HepG2 (cell line): Measurements from ENCODE around the gene SNX13. TPM values are rescaled to one million over a fixed set of nuclear protein-coding genes. Genes with fewer than 3 reads are reported as not detected.

ENCODE experiments used
- ATAC-seq: fragments of 200-7000 bp; cut with Tn5 transposase; 3 replicates; pipeline ENCODE4 v1.9.1; 2020; ENCODE audit warnings: mild to moderate bottlenecking, moderate library complexity
- BruUV-seq: library from RNA; stranded (reverse); fragments of 400-500 nt; replicated peaks from 2 replicates; lab custom pipeline; 2021; lab: Mats Ljungman, UMichigan
- CTCF ChIA-PET: fragments of 300-600 bp; formaldehyde crosslinking; extraction: SDS; loops from one replicate; lab custom pipeline; 2021; ENCODE audit warnings: low total read pairs, inconsistent platforms, low intra/inter-chr PET ratio; lab: Yijun Ruan, JAX
- POLR2A ChIA-PET: fragments of 350-600 bp; sonication (Branson Sonifier 250); formaldehyde crosslinking; loops from one replicate; lab custom pipeline; 2020; ENCODE audit warnings: antibody characterized with exemption, inconsistent platforms; lab: Yijun Ruan, JAX
- DNase-seq: peaks from one replicate; pipeline ENCODE4 v3.0.0-alpha.2; 2015; ENCODE audit warnings: low spot score
- FAIRE-seq: peaks from 3 replicates; lab custom pipeline; 2011; peaks lifted over from hg19 to GRCh38; lab: Jason Lieb, UNC
- H2AFZ ChIP-seq: one replicate; pipeline ENCODE4 v1.6.1; 2011; ENCODE audit warnings: low read length, inconsistent platforms
- H3K27ac ChIP-seq: fragments of 300-600 bp; 3 replicates; pipeline ENCODE4 v1.8.0; 2011; ENCODE audit warnings: mixed run types, mild to moderate bottlenecking, mixed read lengths, low read length, inconsistent platforms; ENCODE audit not compliant: insufficient read depth; ENCODE audit errors: extremely low read length
- H3K27me3 ChIP-seq, 2 experiments: fragments of 200-600 bp in 1 of 2; 2 replicates in 1 of 2; 3 replicates in 1 of 2; pipeline versions ENCODE4 v1.6.0 to v1.8.0; 2011; ENCODE audit warnings: low read length in 2 of 2, mild to moderate bottlenecking in 2 of 2, moderate library complexity in 2 of 2, inconsistent platforms in 1 of 2; ENCODE audit not compliant: insufficient read depth in 2 of 2, control insufficient read depth in 1 of 2
- H3K36me3 ChIP-seq, 2 experiments: fragments of 200-600 bp in 1 of 2; replicated peaks in 1 of 2; 2 replicates in 1 of 2; 3 replicates in 1 of 2; pipeline versions ENCODE4 v1.5.1 to v1.8.0; 2011; ENCODE audit warnings: low read length in 2 of 2, inconsistent platforms in 1 of 2; ENCODE audit not compliant: insufficient read depth in 2 of 2, control insufficient read depth in 1 of 2
- H3K4me1 ChIP-seq: 2 replicates; pipeline ENCODE4 v1.5.1; 2012; ENCODE audit warnings: low read length, inconsistent platforms; ENCODE audit not compliant: insufficient read depth
- H3K4me2 ChIP-seq: 2 replicates; pipeline ENCODE4 v1.6.0; 2011; ENCODE audit warnings: low read depth, low read length, inconsistent platforms
- H3K4me3 ChIP-seq, 3 experiments: fragments of 200-600 bp in 1 of 3; sonication (generic), shearing (Covaris generic) in 1 of 3; replicated peaks in 1 of 3; 2 replicates each; pipeline ENCODE4 v1.5.1; 2011 to 2016; ENCODE audit warnings: low read length in 3 of 3, inconsistent platforms in 2 of 3, low read depth in 2 of 3, mild to moderate bottlenecking in 2 of 3, control low read depth in 1 of 3, mixed read lengths in 1 of 3; ENCODE audit not compliant: insufficient read depth in 1 of 3
- H3K79me2 ChIP-seq: one replicate; pipeline ENCODE4 v1.6.1; 2011; ENCODE audit warnings: low read length, inconsistent platforms; ENCODE audit not compliant: insufficient read depth
- H3K9ac ChIP-seq: 2 replicates; pipeline ENCODE4 v1.6.0; 2011; ENCODE audit warnings: mild to moderate bottlenecking, low read depth, low read length, inconsistent platforms; ENCODE audit not compliant: insufficient read depth
- H3K9me3 ChIP-seq: 2 replicates; pipeline ENCODE4 v1.5.1; 2012; ENCODE audit warnings: mild to moderate bottlenecking, low read length
- H4K20me1 ChIP-seq: 2 replicates; pipeline ENCODE4 v1.6.0; 2011; ENCODE audit warnings: inconsistent platforms, mild to moderate bottlenecking, low read length, moderate library complexity; ENCODE audit not compliant: insufficient read depth
- ARNTL ChIP-seq: sonication (generic); formaldehyde crosslinking; IDR thresholded peaks from 2 replicates; pipeline ENCODE4 v1.4.0; 2020; ENCODE audit warnings: mild to moderate bottlenecking, missing genetic modification reagents
- ATF7 ChIP-seq, 2 experiments: fragments of 450-650 bp in 1 of 2; sonication (generic) in 1 of 2; formaldehyde crosslinking in 1 of 2; IDR thresholded peaks; 2 replicates each; pipeline versions ENCODE4 v1.4.0 to v1.6.1; 2016 to 2020; ENCODE audit warnings: antibody characterized with exemption in 1 of 2, mild to moderate bottlenecking in 1 of 2, missing genetic modification reagents in 1 of 2
- CREB3 ChIP-seq: sonication (generic); formaldehyde crosslinking; IDR thresholded peaks from 2 replicates; pipeline ENCODE4 v1.5.0; 2020; ENCODE audit warnings: missing genetic modification reagents
- MED1 ChIP-seq: sonication (generic); formaldehyde crosslinking; IDR thresholded peaks from 2 replicates; pipeline ENCODE4 v1.4.0; 2020; ENCODE audit warnings: missing genetic modification reagents
- MTA1 ChIP-seq: sonication (generic); formaldehyde crosslinking; IDR thresholded peaks from 2 replicates; pipeline ENCODE4 v1.4.0; 2020; ENCODE audit warnings: missing genetic modification reagents, mild to moderate bottlenecking, borderline replicate concordance
- ZFAT ChIP-seq: sonication (generic); formaldehyde crosslinking; conservative IDR thresholded peaks from 2 replicates; pipeline ENCODE4 v1.8.1; 2023; ENCODE audit warnings: missing genetic modification reagents, inconsistent platforms
- ZFP36L1 ChIP-seq: sonication (generic); formaldehyde crosslinking; IDR thresholded peaks from 2 replicates; pipeline ENCODE4 v1.8.0; 2022; ENCODE audit warnings: mild to moderate bottlenecking, missing genetic modification reagents, moderate library complexity
- ZNF3 ChIP-seq: IDR thresholded peaks from 2 replicates; pipeline ENCODE4 v1.7.0; 2017; ENCODE audit warnings: inconsistent platforms
- ZNF510 ChIP-seq: sonication (generic); formaldehyde crosslinking; IDR thresholded peaks from 2 replicates; pipeline ENCODE4 v1.4.0; 2020; ENCODE audit warnings: low read depth, mild to moderate bottlenecking, missing genetic modification reagents
- ZNF589 ChIP-seq: sonication (generic); formaldehyde crosslinking; conservative IDR thresholded peaks from 2 replicates; pipeline ENCODE4 v1.8.0; 2022; ENCODE audit warnings: mild to moderate bottlenecking, moderate library complexity, missing genetic modification reagents
- ZNF746 ChIP-seq: sonication (generic); formaldehyde crosslinking; IDR thresholded peaks from 2 replicates; pipeline ENCODE4 v1.8.0; 2022; ENCODE audit warnings: mild to moderate bottlenecking, missing genetic modification reagents
- WGBS: methylation state at CpG from one replicate; pipeline ENCODE4 v1.1.6; 2017; ENCODE audit warnings: low lambda C conversion rate; 5-methylcytosine and 5-hydroxymethylcytosine counted together
- in situ Hi-C: cut with HindIII; loops from 2 replicates; pipeline ENCODE4 v1.10.0; 2017; ENCODE audit warnings: low pct_unique_long_range_greater_than_20kb; ENCODE audit not compliant: extremely low pct_ligation_motif_present
- intact Hi-C: fragments of 100-400 bp; cut with micrococcal nuclease; formaldehyde crosslinking; loops from one replicate; pipeline ENCODE4 v1.10.0; 2022; ENCODE audit not compliant: unreplicated experiment
- polyA plus RNA-seq, 8 experiments: library from polyadenylated mRNA; depleted of rRNA in 3 of 8; stranded (reverse) in 7 of 8; unstranded in 1 of 8; fragments of >200 nt; fragmentation: Illumina TruSeq in 4 of 8; extraction: Trizol in 4 of 8; gene quantifications; 2 replicates each; pipeline versions ENCODE4 v1.2.1 to v1.2.3, GENCODE V29; 2011 to 2016; ENCODE audit warnings: low read depth in 4 of 8, missing spikeins in 1 of 8, mixed read lengths in 1 of 8; ENCODE audit not compliant: insufficient read depth in 1 of 8
- total RNA-seq, 5 experiments: library from RNA; depleted of rRNA; stranded (reverse); fragments of >200 nt; fragmentation: Illumina TruSeq; extraction: Trizol; gene quantifications; 2 replicates each; pipeline ENCODE4 v1.2.3, GENCODE V29; 2016; ENCODE audit warnings: low read depth in 1 of 5
- TF ChIP-seq, protein P1 (sequence below): IDR thresholded peaks from 2 replicates; pipeline ENCODE4 v1.6.1; 2016; ENCODE audit warnings: low read depth, control low read depth
- TF ChIP-seq, protein P2 (sequence below): sonication (generic); formaldehyde crosslinking; IDR thresholded peaks from 2 replicates; pipeline ENCODE4 v1.4.0; 2020; ENCODE audit warnings: missing genetic modification reagents
- TF ChIP-seq, protein P3 (sequence below): IDR thresholded peaks from 2 replicates; pipeline ENCODE4 v1.6.1; 2016; ENCODE audit warnings: missing compliant biosample characterization, missing genetic modification reagents, borderline replicate concordance
- TF ChIP-seq, protein P4 (sequence below): sonication (generic); formaldehyde crosslinking; IDR thresholded peaks from 2 replicates; pipeline ENCODE4 v1.5.1; 2020; ENCODE audit warnings: mild to moderate bottlenecking, missing genetic modification reagents, borderline replicate concordance
- TF ChIP-seq, protein P5 (sequence below): sonication (generic); formaldehyde crosslinking; IDR thresholded peaks from 2 replicates; pipeline ENCODE4 v1.5.0; 2020; ENCODE audit warnings: missing genetic modification reagents, mild to moderate bottlenecking, borderline replicate concordance

SNX13 gene
- total and polyA plus RNA-seq, 2 of the 13 experiments (the other 11 are each of a cell fraction or from before 2014, with no cell fraction given) = 14.3 to 32.3 TPM

DNA sequence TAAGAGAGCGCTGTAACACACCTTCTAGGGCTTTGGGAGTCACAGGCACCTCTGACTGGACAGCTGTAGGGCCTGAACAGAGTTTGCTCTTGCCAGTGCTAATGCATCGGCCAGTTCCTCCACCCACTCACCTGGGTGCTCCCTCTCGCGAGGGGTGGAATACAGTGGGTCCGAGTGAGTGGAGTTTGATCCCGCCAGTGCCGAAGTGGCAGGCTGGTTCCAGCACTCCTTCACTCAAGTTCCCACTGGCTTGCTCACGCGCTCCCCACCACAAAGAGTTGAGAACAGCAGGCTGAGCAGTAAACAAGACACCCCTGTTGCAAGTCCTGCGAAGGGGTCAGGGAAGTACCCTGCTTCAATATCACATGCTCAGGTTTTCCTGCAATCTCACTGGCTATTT lies 91.8 kb downstream of the SNX13 start (continued):
- no peak for TF ChIP-seq CREB3 (CRISPR knock-in tag)
- TF ChIP-seq, protein P1, sequence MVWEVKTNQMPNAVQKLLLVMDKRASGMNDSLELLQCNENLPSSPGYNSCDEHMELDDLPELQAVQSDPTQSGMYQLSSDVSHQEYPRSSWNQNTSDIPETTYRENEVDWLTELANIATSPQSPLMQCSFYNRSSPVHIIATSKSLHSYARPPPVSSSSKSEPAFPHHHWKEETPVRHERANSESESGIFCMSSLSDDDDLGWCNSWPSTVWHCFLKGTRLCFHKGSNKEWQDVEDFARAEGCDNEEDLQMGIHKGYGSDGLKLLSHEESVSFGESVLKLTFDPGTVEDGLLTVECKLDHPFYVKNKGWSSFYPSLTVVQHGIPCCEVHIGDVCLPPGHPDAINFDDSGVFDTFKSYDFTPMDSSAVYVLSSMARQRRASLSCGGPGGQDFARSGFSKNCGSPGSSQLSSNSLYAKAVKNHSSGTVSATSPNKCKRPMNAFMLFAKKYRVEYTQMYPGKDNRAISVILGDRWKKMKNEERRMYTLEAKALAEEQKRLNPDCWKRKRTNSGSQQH (CRISPR knock-in tag) = no peak
- TF ChIP-seq, protein P2, sequence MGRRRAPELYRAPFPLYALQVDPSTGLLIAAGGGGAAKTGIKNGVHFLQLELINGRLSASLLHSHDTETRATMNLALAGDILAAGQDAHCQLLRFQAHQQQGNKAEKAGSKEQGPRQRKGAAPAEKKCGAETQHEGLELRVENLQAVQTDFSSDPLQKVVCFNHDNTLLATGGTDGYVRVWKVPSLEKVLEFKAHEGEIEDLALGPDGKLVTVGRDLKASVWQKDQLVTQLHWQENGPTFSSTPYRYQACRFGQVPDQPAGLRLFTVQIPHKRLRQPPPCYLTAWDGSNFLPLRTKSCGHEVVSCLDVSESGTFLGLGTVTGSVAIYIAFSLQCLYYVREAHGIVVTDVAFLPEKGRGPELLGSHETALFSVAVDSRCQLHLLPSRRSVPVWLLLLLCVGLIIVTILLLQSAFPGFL (CRISPR knock-in tag) = no peak
- no peak for TF ChIP-seq ZNF746 (CRISPR knock-in tag)
- no peak for TF ChIP-seq ZFP36L1 (CRISPR knock-in tag)
- TF ChIP-seq, protein P3, sequence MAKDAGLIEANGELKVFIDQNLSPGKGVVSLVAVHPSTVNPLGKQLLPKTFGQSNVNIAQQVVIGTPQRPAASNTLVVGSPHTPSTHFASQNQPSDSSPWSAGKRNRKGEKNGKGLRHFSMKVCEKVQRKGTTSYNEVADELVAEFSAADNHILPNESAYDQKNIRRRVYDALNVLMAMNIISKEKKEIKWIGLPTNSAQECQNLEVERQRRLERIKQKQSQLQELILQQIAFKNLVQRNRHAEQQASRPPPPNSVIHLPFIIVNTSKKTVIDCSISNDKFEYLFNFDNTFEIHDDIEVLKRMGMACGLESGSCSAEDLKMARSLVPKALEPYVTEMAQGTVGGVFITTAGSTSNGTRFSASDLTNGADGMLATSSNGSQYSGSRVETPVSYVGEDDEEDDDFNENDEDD (CRISPR knock-in tag) = no peak

- Histone ChIP-seq H3K4me1 (no peaks in the 10 kb centered on the region), H2AFZ (no peak overlapping the region), H3K9me3 (no peaks in the 10 kb centered on the region), H3K9ac (no peak overlapping the region), H3K27me3 (no peaks in the 10 kb centered on the region), H3K4me3 (no peak overlapping the region), H4K20me1 (no peaks in the 10 kb centered on the region), H3K36me3 (peaks cover 4 to 8% of the 10 kb centered on the region in 2 experiments), H3K27ac (no peak overlapping the region), H3K4me2 (no peak overlapping the region), H3K79me2 (no peaks in the 10 kb centered on the region)
- DNase-seq (no peak), FAIRE-seq (no peak), ATAC-seq (no peak)
- WGBS = 96% methylated on average over 5 of the region's 5 CpGs
- intact Hi-C loops (no loop called here), in situ Hi-C loops (no loop called here)
- CTCF ChIA-PET = no interaction called here
- POLR2A ChIA-PET = no interaction called here
- no TSS peak for BruUV-seq
- TF ChIP-seq ZNF589 (CRISPR knock-in tag) (no peak), ZNF510 (CRISPR knock-in tag) (no peak), MTA1 (no peak), ZFAT (no peak), ZNF3 (CRISPR knock-in tag) (no peak), ATF7 (IDR thresholded peaks at IDR 0.05) (no peak), ATF7 (CRISPR knock-in tag; IDR thresholded peaks at IDR 0.05) (no peak), ARNTL (CRISPR knock-in tag) (no peak), MED1 (no peak)
- TF ChIP-seq, protein P4, sequence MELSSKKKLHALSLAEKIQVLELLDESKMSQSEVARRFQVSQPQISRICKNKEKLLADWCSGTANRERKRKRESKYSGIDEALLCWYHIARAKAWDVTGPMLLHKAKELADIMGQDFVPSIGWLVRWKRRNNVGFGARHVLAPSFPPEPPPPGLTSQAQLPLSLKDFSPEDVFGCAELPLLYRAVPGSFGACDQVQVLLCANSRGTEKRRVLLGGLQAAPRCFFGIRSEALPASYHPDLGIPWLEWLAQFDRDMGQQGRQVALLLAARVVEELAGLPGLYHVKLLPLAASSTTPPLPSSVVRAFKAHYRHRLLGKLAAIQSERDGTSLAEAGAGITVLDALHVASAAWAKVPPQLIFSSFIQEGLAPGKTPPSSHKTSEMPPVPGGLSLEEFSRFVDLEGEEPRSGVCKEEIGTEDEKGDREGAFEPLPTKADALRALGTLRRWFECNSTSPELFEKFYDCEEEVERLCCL = no peak
- TF ChIP-seq, protein P5, sequence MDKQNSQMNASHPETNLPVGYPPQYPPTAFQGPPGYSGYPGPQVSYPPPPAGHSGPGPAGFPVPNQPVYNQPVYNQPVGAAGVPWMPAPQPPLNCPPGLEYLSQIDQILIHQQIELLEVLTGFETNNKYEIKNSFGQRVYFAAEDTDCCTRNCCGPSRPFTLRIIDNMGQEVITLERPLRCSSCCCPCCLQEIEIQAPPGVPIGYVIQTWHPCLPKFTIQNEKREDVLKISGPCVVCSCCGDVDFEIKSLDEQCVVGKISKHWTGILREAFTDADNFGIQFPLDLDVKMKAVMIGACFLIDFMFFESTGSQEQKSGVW (CRISPR knock-in tag) = no peak
Observed at GRCh38 chr7:17846935-17847334, 93.4 kb downstream of the SNX13 start.
